Urinary bladder (tissue), 4 donors: ENCODE measurements around the gene TGOLN2. TPM values are rescaled to one million over a fixed set of nuclear protein-coding genes. Genes with fewer than 3 reads are reported as not detected.
"Not testable (repeated sequence)": the region's sequence is repeated elsewhere in the genome, so short reads cannot be mapped to it uniquely, and the experiment has no call there.

Experiments used
- DNase-seq: peaks from one replicate; pipeline ENCODE4 v3.0.0-alpha.2; 2015; ENCODE audit errors: extremely low spot score
- H3K27ac ChIP-seq: one replicate; pipeline ENCODE4 v1.5.1; 2013; ENCODE audit warnings: low read depth, mild to moderate bottlenecking, moderate library complexity
- H3K36me3 ChIP-seq: one replicate; pipeline ENCODE4 v1.6.1; 2013; ENCODE audit warnings: mild to moderate bottlenecking, moderate library complexity; ENCODE audit not compliant: insufficient read depth
- H3K4me1 ChIP-seq: one replicate; pipeline ENCODE4 v1.6.1; 2013; ENCODE audit warnings: mild to moderate bottlenecking, moderate library complexity; ENCODE audit not compliant: insufficient read depth
- H3K4me3 ChIP-seq: one replicate; pipeline ENCODE4 v1.5.1; 2013; ENCODE audit warnings: low read depth, low read length
- WGBS: extraction: QIAGEN DNeasy Blood & Tissue Kit; methylation state at CpG from one replicate; pipeline ENCODE4 v1.1.7; 2013; 5-methylcytosine and 5-hydroxymethylcytosine counted together
- polyA plus RNA-seq: library from polyadenylated mRNA; stranded (reverse); fragments of 200-250 nt; gene quantifications from one replicate; pipeline ENCODE4 v1.2.3, GENCODE V29; 2013
- total RNA-seq: library from RNA; depleted of rRNA; stranded (reverse); fragments of >200 nt; gene quantifications from one replicate; pipeline ENCODE4 v1.2.3, GENCODE V29; 2014
- donor health status: healthy with polysubstance abuse.
- donor health status: healthy.

Gene TGOLN2
- total and polyA plus RNA-seq, 2 donors, result 58.7 to 81.0 TPM

GRCh38 chr2:85353876-85354285 lies 26.1 kb upstream of the TGOLN2 start:
- Histone ChIP-seq H3K36me3 (peaks cover 3% of the 10 kb centered on the region), H3K27ac (peak overlapping the region; percentile 69), H3K4me3 (peak overlapping the region; percentile 66), H3K4me1 (no peaks in the 10 kb centered on the region)
- 7% methylated on average over 16 of the region's 16 CpGs for WGBS
- DNase-seq, result no peak

- no peak for DNase-seq
- Histone ChIP-seq H3K4me1 (no peaks in the 10 kb centered on the region), H3K36me3 (peaks cover 3% of the 10 kb centered on the region), H3K27ac (no peak overlapping the region), H3K4me3 (no peak overlapping the region)
- 71% methylated on average over 3 of the region's 3 CpGs for WGBS
Observed at GRCh38 chr2:85347599-85347998, 19.8 kb upstream of the TGOLN2 start.

- WGBS, result 89% methylated on average over 14 of the region's 14 CpGs
- H3K36me3 ChIP-seq, result no peaks in the 10 kb centered on the region
- H3K4me3 ChIP-seq, result no peak overlapping the region
- no peak for DNase-seq
- H3K27ac ChIP-seq, result no peak overlapping the region
- no peaks in the 10 kb centered on the region for H3K4me1 ChIP-seq
Observed at GRCh38 chr2:85344356-85344954, 16.7 kb upstream of the TGOLN2 start.

GRCh38 chr2:85343207-85343895 lies 15.6 kb upstream of the TGOLN2 start:
- DNase-seq, result not testable (repeated sequence)
- WGBS, result 91% methylated on average over 10 of the region's 10 CpGs

GRCh38 chr2:85342156-85342555 lies 14.4 kb upstream of the TGOLN2 start:
- DNase-seq, result no peak
- H3K4me3 ChIP-seq, result no peak overlapping the region
- no peaks in the 10 kb centered on the region for H3K36me3 ChIP-seq
- H3K4me1 ChIP-seq, result no peaks in the 10 kb centered on the region
- 87% methylated on average over 3 of the region's 3 CpGs for WGBS
- no peak overlapping the region for H3K27ac ChIP-seq

More at GRCh38 chr2:85343207-85343895, 15.6 kb upstream of the TGOLN2 start:
- not testable (repeated sequence) for H3K4me3 ChIP-seq, H3K36me3 ChIP-seq, H3K27ac ChIP-seq, H3K4me1 ChIP-seq

- Histone ChIP-seq H3K4me1 (no peaks in the 10 kb centered on the region), H3K4me3 (no peak overlapping the region), H3K36me3 (no peaks in the 10 kb centered on the region), H3K27ac (no peak overlapping the region)
- WGBS, result 93% methylated on average over 30 of the region's 30 CpGs
- DNase-seq, result no peak
Observed at GRCh38 chr2:85341269-85342029, 13.7 kb upstream of the TGOLN2 start.

GRCh38 chr2:85340034-85340892 lies 12.5 kb upstream of the TGOLN2 start:
- Histone ChIP-seq H3K27ac (no peak overlapping the region), H3K36me3 (no peaks in the 10 kb centered on the region), H3K4me1 (no peaks in the 10 kb centered on the region), H3K4me3 (no peak overlapping the region)
- 37% methylated on average over 13 of the region's 13 CpGs for WGBS
- DNase-seq, result no peak

- Histone ChIP-seq H3K4me3 (no peak overlapping the region), H3K36me3 (no peaks in the 10 kb centered on the region), H3K4me1 (no peaks in the 10 kb centered on the region), H3K27ac (no peak overlapping the region)
- 47% methylated on average over 2 of the region's 2 CpGs for WGBS
- DNase-seq, result no peak
Observed at GRCh38 chr2:85334928-85335327, 7.1 kb upstream of the TGOLN2 start.

- H3K36me3 ChIP-seq, H3K4me1 ChIP-seq, DNase-seq, H3K27ac ChIP-seq, H3K4me3 ChIP-seq: not testable (repeated sequence)
- 90% methylated on average over 4 of the region's 4 CpGs for WGBS
Observed at GRCh38 chr2:85333877-85334276, 6.1 kb upstream of the TGOLN2 start.

- Histone ChIP-seq H3K4me3 (no peak overlapping the region), H3K27ac (no peak overlapping the region), H3K4me1 (no peaks in the 10 kb centered on the region), H3K36me3 (no peaks in the 10 kb centered on the region)
- DNase-seq, result no peak
- 80% methylated on average over 13 of the region's 13 CpGs for WGBS
Observed at GRCh38 chr2:85330839-85331636, 3.2 kb upstream of the TGOLN2 start.

- not testable (repeated sequence) for H3K4me1 ChIP-seq, DNase-seq, H3K27ac ChIP-seq, H3K36me3 ChIP-seq, H3K4me3 ChIP-seq
- 66% methylated on average over 3 of the region's 3 CpGs for WGBS
Observed at GRCh38 chr2:85329701-85330100, 1.9 kb upstream of the TGOLN2 start.

- Histone ChIP-seq H3K4me3 (no peak overlapping the region), H3K27ac (no peak overlapping the region), H3K4me1 (no peaks in the 10 kb centered on the region), H3K36me3 (no peaks in the 10 kb centered on the region)
- no peak for DNase-seq
Observed at GRCh38 chr2:85329181-85329651, 1.4 kb upstream of the TGOLN2 start.
